Fibroblast of the aortic adventitia (primary cell): ENCODE results near the gene OR6Y1. TPM values are rescaled to one million over a fixed set of nuclear protein-coding genes. Genes with fewer than 3 reads are reported as not detected.

ENCODE experiments used
- DNase-seq: peaks from one replicate; pipeline ENCODE4 v3.0.0-alpha.2; 2010; ENCODE audit warnings: low read depth
- H3K4me3 ChIP-seq: 2 replicates; pipeline ENCODE4 v1.5.1; 2011; ENCODE audit warnings: low read depth, mild to moderate bottlenecking, control low read depth, low read length, moderate library complexity
- CTCF ChIP-seq: IDR thresholded peaks from 2 replicates; pipeline ENCODE4 v1.5.1; 2011; ENCODE audit warnings: mild to moderate bottlenecking, low read length, control low read depth, inconsistent platforms; ENCODE audit not compliant: insufficient read depth
- total RNA-seq: library from RNA; depleted of rRNA; stranded (reverse); fragments of >200 nt; gene quantifications from 2 replicates; pipeline ENCODE4 v1.2.3, GENCODE V29; 2012; ENCODE audit warnings: low replicate concordance

Gene OR6Y1
- total RNA-seq, 1 donor, result not detected

DNA sequence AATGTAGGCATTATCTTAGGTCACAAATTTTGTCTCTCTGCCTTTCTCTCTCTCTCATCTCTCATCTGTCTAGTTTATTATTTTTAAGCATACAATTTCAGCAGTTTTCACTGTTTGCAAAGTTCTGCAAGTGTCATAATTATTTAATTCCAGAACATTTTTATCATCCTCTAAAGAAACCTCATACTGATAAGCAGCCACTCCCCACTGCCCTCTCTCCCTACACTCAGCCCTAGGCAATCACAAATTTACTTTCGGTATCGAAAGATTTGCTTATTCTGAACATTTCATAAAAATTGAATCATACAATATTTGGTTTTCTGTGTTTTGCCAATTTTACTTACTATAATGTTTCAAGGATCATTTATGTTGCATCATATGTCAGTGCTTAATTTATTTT, 16.6 kb downstream of the OR6Y1 start:
- no peak overlapping the region for H3K4me3 ChIP-seq
- no peak for DNase-seq
- TF ChIP-seq CTCF, result no peak

DNA sequence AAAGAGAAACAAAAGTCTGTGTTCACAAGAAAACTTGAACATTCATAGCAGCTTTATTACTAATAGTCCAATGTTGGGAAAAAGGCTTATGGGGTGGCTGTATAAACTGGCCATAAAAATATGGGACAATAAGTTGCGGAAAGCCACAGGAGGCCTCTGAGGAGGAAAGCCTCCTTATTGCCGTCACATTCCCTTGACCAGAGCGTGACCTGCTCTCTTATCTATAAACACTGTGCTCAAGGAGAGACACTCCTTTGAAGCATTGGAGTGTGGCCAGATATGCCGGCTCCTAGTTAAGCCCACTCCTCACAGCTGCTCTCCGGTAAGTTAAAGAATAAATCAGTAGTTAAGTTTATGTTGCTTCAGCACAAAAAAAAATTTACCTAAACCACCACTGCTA, 19.7 kb downstream of the OR6Y1 start:
- H3K4me3 ChIP-seq, result no peak overlapping the region
- DNase-seq, result no peak
- no peak for TF ChIP-seq CTCF

- H3K4me3 ChIP-seq, result no peak overlapping the region
- peak; percentile 35 for DNase-seq
Measured at GRCh38 chr1:158527190-158527815, 26.9 kb downstream of the OR6Y1 start.

DNA sequence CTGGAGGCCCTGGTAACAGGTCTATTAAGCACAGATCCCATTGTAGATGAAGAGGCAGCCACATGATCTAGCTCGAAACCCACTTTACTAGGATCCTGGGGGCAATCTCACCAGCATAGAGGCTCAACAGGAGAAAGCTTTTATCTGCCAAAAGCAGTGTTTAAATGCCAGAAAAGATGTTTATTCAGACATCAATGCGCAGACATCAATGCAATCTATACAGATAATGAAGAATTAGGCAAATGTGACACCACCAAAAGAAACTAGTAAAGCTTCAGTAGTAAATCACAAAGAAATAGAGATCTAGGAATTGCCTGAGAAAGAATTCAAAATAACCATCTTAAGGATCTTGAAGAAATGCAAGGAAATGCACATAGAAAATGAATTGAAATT, 32.5 kb downstream of the OR6Y1 start:
- H3K4me3 ChIP-seq, result no peak overlapping the region
- DNase-seq, result no peak
- TF ChIP-seq CTCF, result no peak

More at GRCh38 chr1:158527190-158527815, 26.9 kb downstream of the OR6Y1 start:
- TF ChIP-seq CTCF, result peak; percentile 62

GRCh38 chr1:158520955-158521665, 33.1 kb downstream of the OR6Y1 start:
- no peak for TF ChIP-seq CTCF
- no peak overlapping the region for H3K4me3 ChIP-seq
- DNase-seq, result no peak

GRCh38 chr1:158520021-158520420, 34.2 kb downstream of the OR6Y1 start:
- H3K4me3 ChIP-seq, result no peak overlapping the region
- no peak for DNase-seq
- TF ChIP-seq CTCF, result no peak

GRCh38 chr1:158516966-158517365, 37.2 kb downstream of the OR6Y1 start:
- TF ChIP-seq CTCF, result no peak
- H3K4me3 ChIP-seq, result no peak overlapping the region
- no peak for DNase-seq
